Caco-2 (cell line): ENCODE results near the gene WDR81. TPM values are rescaled to one million over a fixed set of nuclear protein-coding genes. Genes with fewer than 3 reads are reported as not detected.

Experiments
- BruUV-seq: library from RNA; stranded (reverse); fragments of 400-500 nt; replicated peaks from 2 replicates; lab custom pipeline; 2021; lab: Mats Ljungman, UMichigan
- CTCF ChIA-PET: fragments of 300-600 bp; sonication (Branson Sonifier 250); formaldehyde crosslinking; loops from one replicate; lab custom pipeline; 2022; ENCODE audit warnings: antibody characterized with exemption; lab: Charles Lee
- POLR2A ChIA-PET: fragments of 300-600 bp; sonication (Branson Sonifier 250); formaldehyde crosslinking; loops from one replicate; lab custom pipeline; 2022; ENCODE audit warnings: antibody characterized with exemption; lab: Charles Lee
- DNase-seq, 2 experiments: peaks; one replicate each; pipeline versions ENCODE4 v3.0.0 to v3.0.0-alpha.2; 2020 to 2022
- H3K27me3 ChIP-seq: replicated peaks from 2 replicates; pipeline ENCODE4 v1.6.0; 2011; ENCODE audit warnings: low read length; ENCODE audit not compliant: control insufficient read depth, insufficient read depth
- H3K36me3 ChIP-seq: 2 replicates; pipeline ENCODE4 v1.5.1; 2011; ENCODE audit warnings: low read length; ENCODE audit not compliant: control insufficient read depth, insufficient read depth
- H3K4me1 ChIP-seq: fragments of 250-450 bp; sonication (Bioruptor Pico); 2 replicates; pipeline ENCODE4 v1.5.1; 2020; ENCODE audit warnings: mild to moderate bottlenecking
- H3K4me3 ChIP-seq: 2 replicates; pipeline ENCODE4 v1.5.1; 2011; ENCODE audit warnings: low read depth, mild to moderate bottlenecking, control low read depth, low read length
- H3K9me3 ChIP-seq: fragments of 250-450 bp; sonication (Bioruptor Pico); 2 replicates; pipeline ENCODE4 v1.5.1; 2020; ENCODE audit warnings: mild to moderate bottlenecking, moderate library complexity
- H3K27ac Mint-ChIP-seq: one replicate; pipeline ENCODE4 v1.8.0; 2022; ENCODE audit warnings: mixed read lengths; ENCODE audit not compliant: unreplicated experiment
- H3K27me3 Mint-ChIP-seq: one replicate; pipeline ENCODE4 v1.8.0; 2022; ENCODE audit warnings: mixed read lengths; ENCODE audit not compliant: insufficient read depth, unreplicated experiment
- H3K36me3 Mint-ChIP-seq: one replicate; pipeline ENCODE4 v1.8.0; 2022; ENCODE audit warnings: mild to moderate bottlenecking, mixed read lengths; ENCODE audit not compliant: insufficient read depth, unreplicated experiment
- H3K4me1 Mint-ChIP-seq: one replicate; pipeline ENCODE4 v1.8.0; 2022; ENCODE audit warnings: low read depth, mixed read lengths; ENCODE audit not compliant: unreplicated experiment
- H3K4me3 Mint-ChIP-seq: one replicate; pipeline ENCODE4 v1.8.0; 2022; ENCODE audit warnings: mild to moderate bottlenecking, moderate library complexity, mixed read lengths; ENCODE audit not compliant: unreplicated experiment
- H3K9me3 Mint-ChIP-seq: one replicate; pipeline ENCODE4 v1.8.0; 2022; ENCODE audit warnings: mixed read lengths; ENCODE audit not compliant: unreplicated experiment
- CTCF ChIP-seq, 2 experiments: fragments of 200-600 bp in 1 of 2; IDR thresholded peaks; 1 replicate in 1 of 2; 2 replicates in 1 of 2; pipeline versions ENCODE4 v1.5.1 to v1.8.0; 2011 to 2022; ENCODE audit warnings: antibody characterized with exemption in 1 of 2, control low read depth in 1 of 2, inconsistent platforms in 1 of 2, low read depth in 1 of 2, low read length in 1 of 2, mild to moderate bottlenecking in 1 of 2, moderate library complexity in 1 of 2; ENCODE audit not compliant: insufficient read depth in 1 of 2, severe bottlenecking in 1 of 2, unreplicated experiment in 1 of 2
- intact Hi-C: fragments of 100-400 bp; cut with micrococcal nuclease; formaldehyde crosslinking; loops from one replicate; pipeline ENCODE4 v1.10.0; 2022; ENCODE audit not compliant: unreplicated experiment
- total RNA-seq: library from RNA; stranded (reverse); gene quantifications from 2 replicates; pipeline ENCODE4 v1.2.3, GENCODE V29; 2022

WDR81 gene
- total RNA-seq, 1 experiment from 2014 or later: 26.6 TPM

GRCh38 chr17:1746975-1747543 is 22.6 kb downstream of the WDR81 start:
- Histone ChIP-seq H3K36me3 (peaks cover 6% of the 10 kb centered on the region), H3K4me3 (no peak overlapping the region), H3K4me1 (peaks cover 21% of the 10 kb centered on the region), H3K27me3 (no peaks in the 10 kb centered on the region), H3K9me3 (no peaks in the 10 kb centered on the region)
- no peak for DNase-seq
- no peak for TF ChIP-seq CTCF (IDR thresholded peaks at IDR 0.05; ENCODE audit: insufficient read depth in 1 of 2, low read depth in 1 of 2, low read length in 1 of 2, severe bottlenecking in 1 of 2, unreplicated experiment in 1 of 2)
- POLR2A ChIA-PET: no interaction called here
- intact Hi-C loops: no loop called here
- no peaks in the 10 kb centered on the region for H3K9me3 Mint-ChIP-seq
- CTCF ChIA-PET: interaction anchor here (0.8 kb wide), 1 partner anchor 36 kb away, joined by 3 read pairs; no protein-coding TSS in a partner anchor
- no TSS peak for BruUV-seq
- H3K27me3 Mint-ChIP-seq: no peaks in the 10 kb centered on the region
- no peaks in the 10 kb centered on the region for H3K36me3 Mint-ChIP-seq
- H3K4me1 Mint-ChIP-seq: peaks cover 8% of the 10 kb centered on the region
- H3K27ac Mint-ChIP-seq: no peak overlapping the region
- H3K4me3 Mint-ChIP-seq: no peak overlapping the region

- H3K27ac Mint-ChIP-seq: no peak overlapping the region
- no peak overlapping the region for H3K4me3 Mint-ChIP-seq
- POLR2A ChIA-PET: interaction anchor here (0.7 kb wide), 1 partner anchor 14 kb away, joined by 3 read pairs; no protein-coding TSS in a partner anchor
- Histone ChIP-seq H3K36me3 (peaks cover 3% of the 10 kb centered on the region), H3K4me3 (no peak overlapping the region), H3K4me1 (peaks cover 3% of the 10 kb centered on the region), H3K27me3 (no peaks in the 10 kb centered on the region), H3K9me3 (no peaks in the 10 kb centered on the region)
- no peak for DNase-seq
- H3K4me1 Mint-ChIP-seq: no peaks in the 10 kb centered on the region
- no peaks in the 10 kb centered on the region for H3K27me3 Mint-ChIP-seq
- CTCF ChIA-PET: no interaction called here
- no TSS peak for BruUV-seq
- no peak for TF ChIP-seq CTCF (IDR thresholded peaks at IDR 0.05; ENCODE audit: insufficient read depth in 1 of 2, low read depth in 1 of 2, low read length in 1 of 2, severe bottlenecking in 1 of 2, unreplicated experiment in 1 of 2)
- no peaks in the 10 kb centered on the region for H3K9me3 Mint-ChIP-seq
- intact Hi-C loops: no loop called here
- peaks cover 11% of the 10 kb centered on the region for H3K36me3 Mint-ChIP-seq
These were observed 26.1 kb downstream of the WDR81 start for GRCh38 chr17:1750628-1751027.

GRCh38 chr17:1752425-1753262 is 28.1 kb downstream of the WDR81 start:
- Histone ChIP-seq H3K27me3 (no peaks in the 10 kb centered on the region), H3K9me3 (no peaks in the 10 kb centered on the region), H3K4me3 (no peak overlapping the region), H3K4me1 (peaks cover 3% of the 10 kb centered on the region), H3K36me3 (no peaks in the 10 kb centered on the region)
- Mint-ChIP-seq H3K4me1 (no peaks in the 10 kb centered on the region), H3K36me3 (peaks cover 11% of the 10 kb centered on the region), H3K27me3 (no peaks in the 10 kb centered on the region), H3K4me3 (no peak overlapping the region), H3K9me3 (no peaks in the 10 kb centered on the region), H3K27ac (no peak overlapping the region)
- TF ChIP-seq CTCF (IDR thresholded peaks at IDR 0.05; ENCODE audit: insufficient read depth in 1 of 2, low read depth in 1 of 2, low read length in 1 of 2, severe bottlenecking in 1 of 2, unreplicated experiment in 1 of 2): no peak
- no TSS peak for BruUV-seq
- DNase-seq: no peak
- POLR2A ChIA-PET: interaction anchor here (0.5 kb wide), 1 partner anchor 16 kb away, joined by 5 read pairs; no protein-coding TSS in a partner anchor
- intact Hi-C loops: no loop called here
- CTCF ChIA-PET: no interaction called here
